ENCODE measurements around the gene ADAD2.

DNA sequence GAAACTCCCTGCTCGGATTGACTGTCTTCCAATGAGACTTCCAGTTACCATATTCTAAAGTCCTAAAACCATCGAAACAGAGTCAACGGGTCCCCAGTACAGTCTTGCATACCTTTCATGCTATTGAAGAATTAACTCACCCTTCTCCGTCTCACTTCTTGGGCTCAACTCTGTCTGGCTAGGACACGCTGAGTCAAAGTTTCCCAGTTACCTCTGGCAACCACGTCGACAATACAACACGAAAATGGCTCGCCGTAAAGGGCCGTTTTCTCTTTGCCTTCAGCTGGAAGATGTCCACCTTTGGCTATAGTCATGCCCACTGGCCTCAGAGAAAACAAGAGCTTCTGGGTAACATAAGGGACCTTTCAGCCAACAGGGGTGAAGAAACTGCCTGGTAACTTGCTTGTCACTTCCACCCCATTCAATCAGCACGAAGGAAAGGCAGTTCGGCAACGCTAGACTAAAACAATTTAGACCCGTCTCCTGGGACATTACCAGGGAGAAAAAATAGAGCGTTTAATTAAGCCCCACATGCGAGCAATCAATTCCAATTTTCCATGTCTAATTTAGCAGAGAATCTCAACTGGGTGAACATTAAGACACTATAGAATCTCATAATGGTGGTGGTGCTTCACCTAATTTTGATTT, 27.3 kb downstream of the ADAD2 start:
- TF ChIP-seq, protein P1, sequence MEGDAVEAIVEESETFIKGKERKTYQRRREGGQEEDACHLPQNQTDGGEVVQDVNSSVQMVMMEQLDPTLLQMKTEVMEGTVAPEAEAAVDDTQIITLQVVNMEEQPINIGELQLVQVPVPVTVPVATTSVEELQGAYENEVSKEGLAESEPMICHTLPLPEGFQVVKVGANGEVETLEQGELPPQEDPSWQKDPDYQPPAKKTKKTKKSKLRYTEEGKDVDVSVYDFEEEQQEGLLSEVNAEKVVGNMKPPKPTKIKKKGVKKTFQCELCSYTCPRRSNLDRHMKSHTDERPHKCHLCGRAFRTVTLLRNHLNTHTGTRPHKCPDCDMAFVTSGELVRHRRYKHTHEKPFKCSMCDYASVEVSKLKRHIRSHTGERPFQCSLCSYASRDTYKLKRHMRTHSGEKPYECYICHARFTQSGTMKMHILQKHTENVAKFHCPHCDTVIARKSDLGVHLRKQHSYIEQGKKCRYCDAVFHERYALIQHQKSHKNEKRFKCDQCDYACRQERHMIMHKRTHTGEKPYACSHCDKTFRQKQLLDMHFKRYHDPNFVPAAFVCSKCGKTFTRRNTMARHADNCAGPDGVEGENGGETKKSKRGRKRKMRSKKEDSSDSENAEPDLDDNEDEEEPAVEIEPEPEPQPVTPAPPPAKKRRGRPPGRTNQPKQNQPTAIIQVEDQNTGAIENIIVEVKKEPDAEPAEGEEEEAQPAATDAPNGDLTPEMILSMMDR (IDR thresholded peaks at IDR 0.05) = no peak
- TF ChIP-seq POLR2A (IDR thresholded peaks at IDR 0.05) = no peak

Data from esophagus squamous epithelium (tissue), 4 donors.